CD4-positive, alpha-beta T cell treated with Interleukin-2 at 100 ng/mL for 4 hours (primary cell): Measurements from ENCODE around the gene DPH1.
A peak's percentile ranks its signal among the peaks of the same experiment; 100 is the strongest.

Experiments used
- DNase-seq: peaks from one replicate; pipeline ENCODE4 v3.0.0-alpha.2; 2020; ENCODE audit warnings: low spot score

Gene DPH1

GRCh38 chr17:2050300-2051060 lies 20.5 kb downstream of the DPH1 start:
- DNase-seq, result peak; percentile 68

GRCh38 chr17:2051061-2051932 lies 21.3 kb downstream of the DPH1 start:
- no peak for DNase-seq

- no peak for DNase-seq
Measured at GRCh38 chr17:2051933-2052559, 22.1 kb downstream of the DPH1 start.

GRCh38 chr17:2053380-2054261 lies 23.7 kb downstream of the DPH1 start:
- DNase-seq, result peak; percentile 75

GRCh38 chr17:2054262-2054511 lies 24.2 kb downstream of the DPH1 start:
- no peak for DNase-seq

GRCh38 chr17:2054512-2055291 lies 24.7 kb downstream of the DPH1 start, which contains the start of gene HIC1:
Gene HIC1, plus strand, starts transcription at chr17:2055103. Its CDS starts 1,588 bp downstream, at chr17:2056691.
- DNase-seq, result peak; percentile 79

GRCh38 chr17:2055292-2056205 lies 25.6 kb downstream of the DPH1 start:
- DNase-seq, result no peak

GRCh38 chr17:2056206-2057174 lies 26.5 kb downstream of the DPH1 start:
- peak; percentile 57 for DNase-seq

GRCh38 chr17:2057175-2057759 lies 27.3 kb downstream of the DPH1 start:
- DNase-seq, result no peak

- no peak for DNase-seq
Measured at GRCh38 chr17:2057760-2058585, 28.0 kb downstream of the DPH1 start.

GRCh38 chr17:2058586-2059546 lies 28.9 kb downstream of the DPH1 start:
- peak; percentile 60 for DNase-seq

GRCh38 chr17:2059547-2060384 lies 29.8 kb downstream of the DPH1 start:
- no peak for DNase-seq

GRCh38 chr17:2060385-2060658 lies 30.4 kb downstream of the DPH1 start:
- no peak for DNase-seq

GRCh38 chr17:2060681-2061440 lies 30.9 kb downstream of the DPH1 start:
- DNase-seq, result no peak

GRCh38 chr17:2061441-2061958 lies 31.5 kb downstream of the DPH1 start:
- no peak for DNase-seq
